ENCODE measurements around the gene CLCA2.

DNA sequence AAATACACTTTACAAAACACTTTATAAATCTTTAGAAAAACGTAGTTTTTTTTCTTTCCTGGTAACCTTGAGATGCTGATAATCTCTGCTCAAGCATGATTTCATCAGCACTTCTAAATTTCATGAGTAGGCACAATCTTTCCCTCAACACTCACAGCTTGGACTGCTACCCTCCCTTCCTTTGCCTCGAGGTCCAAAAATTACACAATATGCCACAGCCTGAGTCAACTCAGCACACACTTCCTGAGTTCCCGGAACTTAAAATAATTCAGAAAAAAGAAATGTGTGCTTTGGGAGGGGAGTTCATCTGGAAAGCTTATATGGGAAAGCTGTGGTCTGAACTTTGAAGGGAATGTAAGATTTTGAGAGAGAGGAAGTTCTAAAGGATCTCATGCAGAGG, 5.9 kb downstream of the CLCA2 start:
- TF ChIP-seq, protein P1, sequence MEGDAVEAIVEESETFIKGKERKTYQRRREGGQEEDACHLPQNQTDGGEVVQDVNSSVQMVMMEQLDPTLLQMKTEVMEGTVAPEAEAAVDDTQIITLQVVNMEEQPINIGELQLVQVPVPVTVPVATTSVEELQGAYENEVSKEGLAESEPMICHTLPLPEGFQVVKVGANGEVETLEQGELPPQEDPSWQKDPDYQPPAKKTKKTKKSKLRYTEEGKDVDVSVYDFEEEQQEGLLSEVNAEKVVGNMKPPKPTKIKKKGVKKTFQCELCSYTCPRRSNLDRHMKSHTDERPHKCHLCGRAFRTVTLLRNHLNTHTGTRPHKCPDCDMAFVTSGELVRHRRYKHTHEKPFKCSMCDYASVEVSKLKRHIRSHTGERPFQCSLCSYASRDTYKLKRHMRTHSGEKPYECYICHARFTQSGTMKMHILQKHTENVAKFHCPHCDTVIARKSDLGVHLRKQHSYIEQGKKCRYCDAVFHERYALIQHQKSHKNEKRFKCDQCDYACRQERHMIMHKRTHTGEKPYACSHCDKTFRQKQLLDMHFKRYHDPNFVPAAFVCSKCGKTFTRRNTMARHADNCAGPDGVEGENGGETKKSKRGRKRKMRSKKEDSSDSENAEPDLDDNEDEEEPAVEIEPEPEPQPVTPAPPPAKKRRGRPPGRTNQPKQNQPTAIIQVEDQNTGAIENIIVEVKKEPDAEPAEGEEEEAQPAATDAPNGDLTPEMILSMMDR (IDR thresholded peaks at IDR 0.05; ENCODE audit: control extremely low read depth in 1 of 3, insufficient read depth in 1 of 3, low read depth in 1 of 3, low read length in 3 of 3): no peak
- TF ChIP-seq CREB1 (IDR thresholded peaks at IDR 0.05) (no peak), GABPA (IDR thresholded peaks at IDR 0.05; ENCODE audit: borderline replicate concordance, insufficient read depth, low read length) (no peak), ZNF274 (IDR thresholded peaks at IDR 0.05; ENCODE audit: borderline replicate concordance, extremely low read depth, low read length) (no peak), CEBPB (IDR thresholded peaks at IDR 0.05; ENCODE audit: low read depth, low read length) (no peak), POLR2A (IDR thresholded peaks at IDR 0.05; ENCODE audit: control extremely low read depth in 1 of 2, low read depth in 2 of 2, low read length in 2 of 2) (no peak), POLR2AphosphoS5 (IDR thresholded peaks at IDR 0.05; ENCODE audit: low read depth, low read length) (no peak), TEAD4 (IDR thresholded peaks at IDR 0.05; ENCODE audit: low read depth, low read length) (no peak), JUN (IDR thresholded peaks at IDR 0.05; ENCODE audit: low read depth, low read length) (no peak), EZH2 (IDR thresholded peaks at IDR 0.05; ENCODE audit: low read depth, low read length, severe bottlenecking) (no peak), SP1 (IDR thresholded peaks at IDR 0.05; ENCODE audit: low read depth, low read length) (no peak), CBX5 (IDR thresholded peaks at IDR 0.05; ENCODE audit: low read depth, low read length) (no peak)

All from H1 (cell line).